GM18858 (cell line): Measurements from ENCODE around the gene TRAFD1.

Source experiments
- ATAC-seq: cut with Tn5 transposase; IDR thresholded peaks from one replicate; pipeline ENCODE4 v1.9.1; 2021; ENCODE audit not compliant: unreplicated experiment

The TRAFD1 gene

DNA sequence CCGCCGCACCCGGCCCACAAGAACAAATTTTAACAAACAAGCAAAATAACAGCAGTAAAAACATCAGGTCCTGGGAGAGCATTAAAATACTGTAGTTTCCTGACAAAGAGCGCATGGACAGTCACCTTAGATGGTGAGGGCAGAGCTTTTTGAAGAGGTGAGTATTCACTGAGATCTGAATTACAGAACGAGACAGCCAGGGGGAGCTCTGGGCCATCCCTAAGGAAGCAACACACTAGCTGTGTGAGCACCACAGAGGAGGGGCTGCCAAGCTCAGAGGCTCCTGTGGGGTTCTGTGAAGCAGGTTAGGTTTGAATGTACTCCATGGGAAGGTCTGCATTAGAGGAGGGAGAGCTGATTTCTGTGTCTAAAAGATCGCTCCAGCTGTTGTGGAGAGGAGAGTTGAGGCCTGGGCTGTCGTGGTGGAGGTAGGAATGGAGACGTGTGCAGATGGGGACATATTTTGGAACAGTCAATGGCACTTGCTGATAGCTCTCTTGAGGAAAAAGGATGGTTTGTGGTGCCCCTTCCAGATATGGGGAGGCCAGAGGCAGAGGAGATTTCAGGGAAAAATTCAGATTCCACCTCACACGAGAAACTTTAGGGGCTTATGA, 72.9 kb downstream of the TRAFD1 start:
- ATAC-seq, result no peak

DNA sequence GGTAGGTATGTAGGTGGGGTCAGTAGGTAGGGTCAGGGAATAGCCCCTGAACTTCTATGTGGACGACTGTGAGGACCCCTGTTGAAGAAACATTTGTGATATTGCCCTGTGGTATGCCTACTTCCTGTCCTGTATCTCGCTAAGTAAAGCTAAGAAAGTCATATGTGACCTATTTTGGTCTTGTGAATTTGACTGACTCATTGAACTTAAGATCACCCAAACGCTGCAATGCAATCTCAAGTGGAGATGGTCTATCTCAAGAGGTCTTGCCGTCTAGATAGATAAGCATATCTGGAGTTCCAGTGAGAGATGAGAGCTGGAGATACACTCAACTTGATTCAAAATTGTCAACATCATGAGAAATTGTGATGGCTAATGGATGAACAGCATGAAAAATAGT, 73.8 kb downstream of the TRAFD1 start:
- no peak for ATAC-seq
